WTC11 (cell line): ENCODE results near the gene LRRC10B. TPM values are rescaled to one million over a fixed set of nuclear protein-coding genes. Genes with fewer than 3 reads are reported as not detected.

Experiments used
- ATAC-seq: fragments of 200-7000 bp; cut with Tn5 transposase; 2 replicates; pipeline ENCODE4 v1.10.0; 2021; ENCODE audit warnings: mild to moderate bottlenecking, moderate library complexity
- CTCF ChIA-PET: fragments of 300-600 bp; sonication (Branson Sonifier 250); formaldehyde crosslinking; loops from one replicate; lab custom pipeline; 2021; ENCODE audit warnings: antibody characterized with exemption; lab: Charles Lee
- POLR2A ChIA-PET: fragments of 350-600 bp; sonication (Branson Sonifier 250); formaldehyde crosslinking; loops from one replicate; lab custom pipeline; 2021; ENCODE audit warnings: antibody characterized with exemption; lab: Charles Lee
- DNase-seq: peaks from one replicate; pipeline ENCODE4 v3.0.0; 2021; ENCODE audit warnings: low spot score
- H3K27ac Mint-ChIP-seq: 2 replicates; pipeline ENCODE4 v1.8.0; 2021; ENCODE audit warnings: mixed read lengths
- H3K27me3 Mint-ChIP-seq: 2 replicates; pipeline ENCODE4 v1.8.0; 2021; ENCODE audit warnings: low read depth, mild to moderate bottlenecking, moderate library complexity, mixed read lengths
- H3K36me3 Mint-ChIP-seq: 2 replicates; pipeline ENCODE4 v1.8.0; 2021; ENCODE audit warnings: mixed read lengths
- H3K4me1 Mint-ChIP-seq: 2 replicates; pipeline ENCODE4 v1.8.0; 2022; ENCODE audit warnings: mixed read lengths
- H3K4me3 Mint-ChIP-seq: 2 replicates; pipeline ENCODE4 v1.8.0; 2021; ENCODE audit warnings: mild to moderate bottlenecking, moderate library complexity, mixed read lengths
- H3K9me3 Mint-ChIP-seq: 2 replicates; pipeline ENCODE4 v1.8.0; 2021; ENCODE audit warnings: mixed read lengths
- CREM ChIP-seq: sonication (generic); formaldehyde crosslinking; IDR thresholded peaks from 2 replicates; pipeline ENCODE4 v1.8.1; 2022; ENCODE audit warnings: mild to moderate bottlenecking, missing genetic modification reagents, moderate library complexity
- ELF4 ChIP-seq: sonication (generic); formaldehyde crosslinking; IDR thresholded peaks from 2 replicates; pipeline ENCODE4 v1.8.1; 2022; ENCODE audit warnings: low read depth, mild to moderate bottlenecking, moderate library complexity, missing genetic modification reagents
- FOXP1 ChIP-seq: sonication (generic); formaldehyde crosslinking; IDR thresholded peaks from 2 replicates; pipeline ENCODE4 v1.8.0; 2022; ENCODE audit warnings: missing genetic modification reagents, mild to moderate bottlenecking, moderate library complexity, borderline replicate concordance
- GTF2I ChIP-seq: fragments of 250-450 bp; sonication (Bioruptor Pico); conservative IDR thresholded peaks from 2 replicates; pipeline ENCODE4 v1.4.0; 2021; ENCODE audit warnings: mild to moderate bottlenecking
- HMGA2 ChIP-seq: fragments of 250-450 bp; sonication (Bioruptor Pico); IDR thresholded peaks from 2 replicates; pipeline ENCODE4 v1.4.0; 2021; ENCODE audit warnings: mild to moderate bottlenecking, moderate library complexity
- JUN ChIP-seq: sonication (generic); formaldehyde crosslinking; IDR thresholded peaks from 2 replicates; pipeline ENCODE4 v1.8.0; 2023; ENCODE audit warnings: mild to moderate bottlenecking, missing genetic modification reagents
- MYBL2 ChIP-seq: sonication (generic); formaldehyde crosslinking; IDR thresholded peaks from 2 replicates; pipeline ENCODE4 v1.8.1; 2023; ENCODE audit warnings: mild to moderate bottlenecking, moderate library complexity, missing genetic modification reagents
- PRRX2 ChIP-seq: fragments of 250-450 bp; sonication (Bioruptor Pico); IDR thresholded peaks from 2 replicates; pipeline ENCODE4 v1.8.0; 2021; ENCODE audit warnings: mild to moderate bottlenecking
- SOX15 ChIP-seq: fragments of 250-450 bp; sonication (Bioruptor Pico); IDR thresholded peaks from 2 replicates; pipeline ENCODE4 v1.9.0; 2021; ENCODE audit warnings: mild to moderate bottlenecking
- TEAD1 ChIP-seq: sonication (generic); formaldehyde crosslinking; IDR thresholded peaks from 2 replicates; pipeline ENCODE4 v1.8.0; 2022; ENCODE audit warnings: mild to moderate bottlenecking, missing genetic modification reagents
- ZNF423 ChIP-seq: fragments of 250-450 bp; sonication (Bioruptor Pico); IDR thresholded peaks from 2 replicates; pipeline ENCODE4 v2.1.2; 2022; ENCODE audit warnings: mild to moderate bottlenecking, moderate library complexity
- ZSCAN18 ChIP-seq: fragments of 250-450 bp; sonication (Bioruptor Pico); IDR thresholded peaks from 2 replicates; pipeline ENCODE4 v2.1.2; 2022; ENCODE audit warnings: mild to moderate bottlenecking, moderate library complexity
- total RNA-seq: library from RNA; stranded (reverse); gene quantifications from 3 replicates; pipeline ENCODE4 v1.2.3, GENCODE V29; 2021
- TF ChIP-seq, protein P1 (sequence below): sonication (generic); formaldehyde crosslinking; IDR thresholded peaks from 2 replicates; pipeline ENCODE4 v1.8.0; 2022; ENCODE audit warnings: mild to moderate bottlenecking, missing genetic modification reagents
- TF ChIP-seq, protein P2 (sequence below): sonication (generic); formaldehyde crosslinking; IDR thresholded peaks from 2 replicates; pipeline ENCODE4 v1.8.0; 2022; ENCODE audit warnings: mild to moderate bottlenecking, missing genetic modification reagents
- TF ChIP-seq, protein P3 (sequence below): sonication (generic); formaldehyde crosslinking; IDR thresholded peaks from 2 replicates; pipeline ENCODE4 v1.8.0; 2022; ENCODE audit warnings: mild to moderate bottlenecking, missing genetic modification reagents
- TF ChIP-seq, protein P4 (sequence below): sonication (generic); formaldehyde crosslinking; IDR thresholded peaks from 2 replicates; pipeline ENCODE4 v1.8.0; 2022; ENCODE audit warnings: missing genetic modification reagents
- TF ChIP-seq, protein P5 (sequence below): sonication (generic); formaldehyde crosslinking; IDR thresholded peaks from 2 replicates; pipeline ENCODE4 v1.8.0; 2023; ENCODE audit warnings: missing genetic modification reagents
- TF ChIP-seq, protein P6 (sequence below): fragments of 250-450 bp; sonication (Bioruptor Pico); IDR thresholded peaks from 2 replicates; pipeline ENCODE4 v1.9.0; 2021; ENCODE audit warnings: mild to moderate bottlenecking

The LRRC10B gene
- total RNA-seq, 1 experiment from 2014 or later = 1.5 TPM

DNA sequence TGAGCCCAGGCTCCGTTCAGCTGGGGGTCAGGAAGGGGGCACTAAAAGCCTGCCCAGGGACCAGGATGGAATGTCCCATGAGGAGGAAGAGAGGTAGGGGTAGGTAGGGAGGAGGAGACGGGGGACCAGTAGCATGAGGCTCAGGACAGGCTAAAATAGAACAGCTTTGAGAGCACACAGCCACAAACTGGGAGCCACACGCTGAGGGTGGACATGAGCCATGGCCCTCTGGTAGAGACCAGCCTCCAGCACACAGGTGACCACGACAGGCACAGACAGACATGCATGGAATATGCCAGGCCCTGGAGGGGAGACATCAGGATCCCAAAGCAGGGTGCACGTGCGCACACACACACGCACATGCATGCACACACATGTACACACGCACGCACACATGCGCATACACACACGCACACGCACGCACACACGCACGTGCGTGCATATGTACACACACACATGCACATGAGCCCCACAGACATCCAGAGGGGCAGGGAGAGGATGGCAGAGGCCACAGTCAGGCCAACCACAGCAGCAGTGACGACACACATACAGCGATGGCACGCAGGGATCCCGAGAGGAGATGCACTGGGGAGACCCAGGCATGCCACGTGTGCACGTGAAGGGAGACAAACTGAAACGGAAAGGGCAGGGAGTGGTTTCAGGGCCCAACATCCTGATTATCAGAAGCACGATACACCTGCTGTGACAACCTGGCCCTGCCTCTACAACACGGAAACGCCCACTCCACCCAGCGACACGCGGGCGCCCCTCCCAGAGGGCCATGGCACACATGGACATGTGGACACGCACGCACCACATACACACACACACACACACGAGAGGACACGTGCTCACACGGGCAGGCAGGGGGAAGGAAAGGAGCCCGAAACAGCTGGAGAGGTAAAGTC is 25.7 kb downstream of the LRRC10B start:
- H3K9me3 Mint-ChIP-seq = no peaks in the 10 kb centered on the region
- no peaks in the 10 kb centered on the region for H3K36me3 Mint-ChIP-seq
- DNase-seq (no peak), ATAC-seq (no peak)
- H3K27ac Mint-ChIP-seq = peak overlapping the region; percentile 43; the same call in 1 of the 2 replicates
- ChIA-PET POLR2A (no interaction called here), CTCF (interaction anchor here (0.6 to 9.1 kb wide), 7 partner anchors 10 to 104 kb away, joined by 3 to 241 read pairs (median 6); no protein-coding TSS in a partner anchor)
- no peaks in the 10 kb centered on the region for H3K27me3 Mint-ChIP-seq
- no peak overlapping the region for H3K4me3 Mint-ChIP-seq
- TF ChIP-seq ELF4 (CRISPR knock-in tag) = no peak
- TF ChIP-seq HMGA2 = no peak
- TF ChIP-seq, protein P1, sequence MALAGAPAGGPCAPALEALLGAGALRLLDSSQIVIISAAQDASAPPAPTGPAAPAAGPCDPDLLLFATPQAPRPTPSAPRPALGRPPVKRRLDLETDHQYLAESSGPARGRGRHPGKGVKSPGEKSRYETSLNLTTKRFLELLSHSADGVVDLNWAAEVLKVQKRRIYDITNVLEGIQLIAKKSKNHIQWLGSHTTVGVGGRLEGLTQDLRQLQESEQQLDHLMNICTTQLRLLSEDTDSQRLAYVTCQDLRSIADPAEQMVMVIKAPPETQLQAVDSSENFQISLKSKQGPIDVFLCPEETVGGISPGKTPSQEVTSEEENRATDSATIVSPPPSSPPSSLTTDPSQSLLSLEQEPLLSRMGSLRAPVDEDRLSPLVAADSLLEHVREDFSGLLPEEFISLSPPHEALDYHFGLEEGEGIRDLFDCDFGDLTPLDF (CRISPR knock-in tag) = no peak
- TF ChIP-seq, protein P2, sequence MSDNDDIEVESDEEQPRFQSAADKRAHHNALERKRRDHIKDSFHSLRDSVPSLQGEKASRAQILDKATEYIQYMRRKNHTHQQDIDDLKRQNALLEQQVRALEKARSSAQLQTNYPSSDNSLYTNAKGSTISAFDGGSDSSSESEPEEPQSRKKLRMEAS (CRISPR knock-in tag) = no peak
- no peak for TF ChIP-seq MYBL2 (CRISPR knock-in tag)
- TF ChIP-seq, protein P3, sequence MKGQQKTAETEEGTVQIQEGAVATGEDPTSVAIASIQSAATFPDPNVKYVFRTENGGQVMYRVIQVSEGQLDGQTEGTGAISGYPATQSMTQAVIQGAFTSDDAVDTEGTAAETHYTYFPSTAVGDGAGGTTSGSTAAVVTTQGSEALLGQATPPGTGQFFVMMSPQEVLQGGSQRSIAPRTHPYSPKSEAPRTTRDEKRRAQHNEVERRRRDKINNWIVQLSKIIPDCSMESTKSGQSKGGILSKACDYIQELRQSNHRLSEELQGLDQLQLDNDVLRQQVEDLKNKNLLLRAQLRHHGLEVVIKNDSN (CRISPR knock-in tag) = no peak
- TF ChIP-seq SOX15 (CRISPR knock-in tag) = no peak
- TF ChIP-seq TEAD1 (CRISPR knock-in tag) = no peak
- TF ChIP-seq, protein P4, sequence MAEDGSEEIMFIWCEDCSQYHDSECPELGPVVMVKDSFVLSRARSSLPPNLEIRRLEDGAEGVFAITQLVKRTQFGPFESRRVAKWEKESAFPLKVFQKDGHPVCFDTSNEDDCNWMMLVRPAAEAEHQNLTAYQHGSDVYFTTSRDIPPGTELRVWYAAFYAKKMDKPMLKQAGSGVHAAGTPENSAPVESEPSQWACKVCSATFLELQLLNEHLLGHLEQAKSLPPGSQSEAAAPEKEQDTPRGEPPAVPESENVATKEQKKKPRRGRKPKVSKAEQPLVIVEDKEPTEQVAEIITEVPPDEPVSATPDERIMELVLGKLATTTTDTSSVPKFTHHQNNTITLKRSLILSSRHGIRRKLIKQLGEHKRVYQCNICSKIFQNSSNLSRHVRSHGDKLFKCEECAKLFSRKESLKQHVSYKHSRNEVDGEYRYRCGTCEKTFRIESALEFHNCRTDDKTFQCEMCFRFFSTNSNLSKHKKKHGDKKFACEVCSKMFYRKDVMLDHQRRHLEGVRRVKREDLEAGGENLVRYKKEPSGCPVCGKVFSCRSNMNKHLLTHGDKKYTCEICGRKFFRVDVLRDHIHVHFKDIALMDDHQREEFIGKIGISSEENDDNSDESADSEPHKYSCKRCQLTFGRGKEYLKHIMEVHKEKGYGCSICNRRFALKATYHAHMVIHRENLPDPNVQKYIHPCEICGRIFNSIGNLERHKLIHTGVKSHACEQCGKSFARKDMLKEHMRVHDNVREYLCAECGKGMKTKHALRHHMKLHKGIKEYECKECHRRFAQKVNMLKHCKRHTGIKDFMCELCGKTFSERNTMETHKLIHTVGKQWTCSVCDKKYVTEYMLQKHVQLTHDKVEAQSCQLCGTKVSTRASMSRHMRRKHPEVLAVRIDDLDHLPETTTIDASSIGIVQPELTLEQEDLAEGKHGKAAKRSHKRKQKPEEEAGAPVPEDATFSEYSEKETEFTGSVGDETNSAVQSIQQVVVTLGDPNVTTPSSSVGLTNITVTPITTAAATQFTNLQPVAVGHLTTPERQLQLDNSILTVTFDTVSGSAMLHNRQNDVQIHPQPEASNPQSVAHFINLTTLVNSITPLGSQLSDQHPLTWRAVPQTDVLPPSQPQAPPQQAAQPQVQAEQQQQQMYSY (CRISPR knock-in tag) = no peak
- no peak for TF ChIP-seq ZSCAN18 (CRISPR knock-in tag)
- TF ChIP-seq ZNF423 = no peak
- no peak for TF ChIP-seq JUN (CRISPR knock-in tag)
- TF ChIP-seq PRRX2 (CRISPR knock-in tag) = no peak
- TF ChIP-seq, protein P5, sequence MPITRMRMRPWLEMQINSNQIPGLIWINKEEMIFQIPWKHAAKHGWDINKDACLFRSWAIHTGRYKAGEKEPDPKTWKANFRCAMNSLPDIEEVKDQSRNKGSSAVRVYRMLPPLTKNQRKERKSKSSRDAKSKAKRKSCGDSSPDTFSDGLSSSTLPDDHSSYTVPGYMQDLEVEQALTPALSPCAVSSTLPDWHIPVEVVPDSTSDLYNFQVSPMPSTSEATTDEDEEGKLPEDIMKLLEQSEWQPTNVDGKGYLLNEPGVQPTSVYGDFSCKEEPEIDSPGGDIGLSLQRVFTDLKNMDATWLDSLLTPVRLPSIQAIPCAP (CRISPR knock-in tag) = no peak
- TF ChIP-seq GTF2I (CRISPR knock-in tag) = no peak
- TF ChIP-seq, protein P6, sequence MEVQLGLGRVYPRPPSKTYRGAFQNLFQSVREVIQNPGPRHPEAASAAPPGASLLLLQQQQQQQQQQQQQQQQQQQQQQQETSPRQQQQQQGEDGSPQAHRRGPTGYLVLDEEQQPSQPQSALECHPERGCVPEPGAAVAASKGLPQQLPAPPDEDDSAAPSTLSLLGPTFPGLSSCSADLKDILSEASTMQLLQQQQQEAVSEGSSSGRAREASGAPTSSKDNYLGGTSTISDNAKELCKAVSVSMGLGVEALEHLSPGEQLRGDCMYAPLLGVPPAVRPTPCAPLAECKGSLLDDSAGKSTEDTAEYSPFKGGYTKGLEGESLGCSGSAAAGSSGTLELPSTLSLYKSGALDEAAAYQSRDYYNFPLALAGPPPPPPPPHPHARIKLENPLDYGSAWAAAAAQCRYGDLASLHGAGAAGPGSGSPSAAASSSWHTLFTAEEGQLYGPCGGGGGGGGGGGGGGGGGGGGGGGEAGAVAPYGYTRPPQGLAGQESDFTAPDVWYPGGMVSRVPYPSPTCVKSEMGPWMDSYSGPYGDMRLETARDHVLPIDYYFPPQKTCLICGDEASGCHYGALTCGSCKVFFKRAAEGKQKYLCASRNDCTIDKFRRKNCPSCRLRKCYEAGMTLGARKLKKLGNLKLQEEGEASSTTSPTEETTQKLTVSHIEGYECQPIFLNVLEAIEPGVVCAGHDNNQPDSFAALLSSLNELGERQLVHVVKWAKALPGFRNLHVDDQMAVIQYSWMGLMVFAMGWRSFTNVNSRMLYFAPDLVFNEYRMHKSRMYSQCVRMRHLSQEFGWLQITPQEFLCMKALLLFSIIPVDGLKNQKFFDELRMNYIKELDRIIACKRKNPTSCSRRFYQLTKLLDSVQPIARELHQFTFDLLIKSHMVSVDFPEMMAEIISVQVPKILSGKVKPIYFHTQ (CRISPR knock-in tag) = no peak
- no peak for TF ChIP-seq CREM
- no peak for TF ChIP-seq FOXP1 (CRISPR knock-in tag)
- peaks cover 10% of the 10 kb centered on the region for H3K4me1 Mint-ChIP-seq
